GM10266 (cell line): ENCODE data around the gene HPS4.
A peak's percentile ranks its signal among the peaks of the same experiment; 100 is the strongest.

ENCODE experiments used
- DNase-seq: peaks from one replicate; pipeline ENCODE4 v3.0.0; 2012; ENCODE audit errors: extremely low spot score
- CTCF ChIP-seq: IDR thresholded peaks from 2 replicates; pipeline ENCODE4 v1.5.1; 2012; ENCODE audit warnings: mild to moderate bottlenecking, low read depth; ENCODE audit not compliant: control insufficient read depth, insufficient read depth; ENCODE audit errors: missing control alignments

The HPS4 gene

GRCh38 chr22:26512149-26512793, 28.7 kb upstream of the HPS4 start, which contains the start of gene TFIP11:
TFIP11 (minus strand) TSS chr22:26512473; CDS start chr22:26510272, 2,201 bp downstream.
- peak; percentile 89 for DNase-seq
- peak; percentile 11 for TF ChIP-seq CTCF

DNA sequence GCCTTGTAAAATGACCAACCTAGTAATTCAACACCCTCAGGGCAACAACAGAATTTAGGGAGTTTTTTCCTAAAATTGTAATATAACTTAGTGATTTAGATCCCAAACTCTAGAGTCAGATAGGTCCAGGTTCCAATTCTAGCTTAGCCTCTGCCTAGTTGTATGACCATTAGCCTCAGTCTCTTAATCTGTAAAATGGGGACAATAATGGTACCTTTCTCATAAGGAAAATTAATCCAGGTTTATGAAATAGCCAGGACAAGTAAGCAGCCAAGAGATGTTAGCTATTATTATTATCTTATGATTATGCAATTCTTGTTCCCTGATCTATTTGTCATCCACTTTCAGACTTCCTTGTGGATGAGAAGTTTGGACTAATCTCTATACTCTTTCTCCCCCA, 24.6 kb upstream of the HPS4 start:
- no peak for DNase-seq
- no peak for TF ChIP-seq CTCF

- no peak for TF ChIP-seq CTCF
- no peak for DNase-seq
Observed at GRCh38 chr22:26503758-26504157, 20.2 kb upstream of the HPS4 start.

GRCh38 chr22:26502688-26503561, 19.3 kb upstream of the HPS4 start:
- DNase-seq: peak; percentile 69
- TF ChIP-seq CTCF: peak; percentile 68

DNA sequence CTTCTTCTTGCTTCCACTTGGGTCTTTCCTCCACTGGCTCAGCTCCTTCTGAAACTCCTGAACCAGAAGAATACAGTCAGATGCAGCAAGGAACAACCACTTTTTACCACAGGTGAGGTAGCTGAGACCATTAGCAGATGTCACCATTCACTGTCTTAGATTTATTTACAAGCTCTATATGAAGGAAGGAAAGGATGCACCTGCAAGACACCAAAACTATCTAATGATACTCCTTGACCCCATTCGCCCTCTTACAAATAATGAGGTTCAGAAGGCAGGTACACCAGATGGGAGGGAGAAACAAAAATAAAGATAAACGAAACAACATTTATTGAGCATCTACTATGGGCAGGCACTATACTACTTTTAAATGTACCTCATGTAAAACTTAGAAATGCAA, 18.4 kb upstream of the HPS4 start:
- no peak for TF ChIP-seq CTCF
- DNase-seq: no peak

DNA sequence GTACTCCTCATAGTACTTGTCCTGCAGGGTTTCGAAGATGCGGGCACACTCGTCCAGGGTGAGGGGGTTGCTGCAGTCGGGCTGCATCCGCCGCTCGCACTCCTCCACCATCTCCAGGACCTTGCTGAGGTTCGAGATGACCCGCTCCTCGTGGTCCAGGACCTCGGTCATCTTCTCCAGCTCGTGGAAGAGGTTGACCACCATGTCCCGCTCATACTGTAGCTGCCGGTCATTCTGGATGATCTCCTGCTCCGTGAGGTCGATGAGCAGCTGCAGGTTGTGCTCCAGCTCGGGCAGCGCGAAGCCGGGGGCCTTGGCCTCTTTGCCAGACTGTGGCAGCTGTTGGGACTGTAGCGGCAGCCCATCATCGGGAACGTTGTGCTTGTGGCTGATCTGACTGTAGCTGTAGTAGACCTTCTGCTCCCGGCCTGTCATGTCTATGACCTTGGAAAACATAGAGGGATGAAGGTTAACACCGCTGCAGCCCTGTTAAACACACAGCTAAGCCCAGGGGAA, 15.7 kb upstream of the HPS4 start:
- DNase-seq: no peak
- no peak for TF ChIP-seq CTCF

DNA sequence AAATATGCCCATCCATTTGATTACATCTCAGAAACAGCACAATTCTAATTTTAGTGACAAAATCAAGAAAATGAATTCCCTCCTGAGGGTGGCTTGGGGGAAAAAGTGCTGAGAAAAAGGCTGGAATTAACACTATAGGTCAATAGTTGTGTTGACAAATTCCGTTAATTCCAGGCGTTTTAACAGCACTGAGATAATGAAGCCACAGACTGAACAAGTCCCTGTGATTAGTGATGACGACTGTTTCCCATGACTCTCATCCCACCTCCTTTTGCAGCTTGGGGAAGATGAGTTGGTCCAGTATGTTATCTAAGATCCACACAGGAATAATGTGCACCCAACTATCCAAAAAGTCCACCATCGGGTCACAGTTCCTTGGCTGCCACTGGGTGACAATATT, 12.9 kb upstream of the HPS4 start:
- TF ChIP-seq CTCF: no peak
- no peak for DNase-seq
